Psoas muscle (tissue), 8 donors: ENCODE data around the gene UBE2O. TPM values are rescaled to one million over a fixed set of nuclear protein-coding genes. Genes with fewer than 3 reads are reported as not detected.
A peak's percentile ranks its signal among the peaks of the same experiment; 100 is the strongest.

Source experiments
- ATAC-seq, 4 donors: fragments of 200-7000 bp; cut with Tn5 transposase; one replicate each; pipeline ENCODE4 v1.9.1; 2020; ENCODE audit warnings: moderate library complexity in 3 of 4, mild to moderate bottlenecking in 2 of 4
- DNase-seq, 2 donors: peaks; one replicate each; pipeline ENCODE4 v3.0.0-alpha.2; 2020
- H3K27ac ChIP-seq: fragments of 200-600 bp; one replicate; pipeline ENCODE4 v1.8.0; 2022
- H3K27me3 ChIP-seq, 3 donors: fragments of 200-600 bp in 1 of 3; one replicate each; pipeline versions ENCODE4 v1.6.1 to v1.8.0; 2013 to 2022; ENCODE audit warnings: low read length in 2 of 3, mild to moderate bottlenecking in 2 of 3, moderate library complexity in 1 of 3; ENCODE audit not compliant: insufficient read depth in 3 of 3
- H3K36me3 ChIP-seq, 2 donors: fragments of 200-600 bp in 1 of 2; one replicate each; pipeline versions ENCODE4 v1.6.1 to v1.8.0; 2013 to 2022; ENCODE audit warnings: low read depth in 1 of 2, mild to moderate bottlenecking in 1 of 2, moderate library complexity in 1 of 2; ENCODE audit not compliant: insufficient read depth in 1 of 2
- H3K4me1 ChIP-seq: fragments of 200-600 bp; one replicate; pipeline ENCODE4 v1.8.0; 2022
- H3K4me3 ChIP-seq: fragments of 200-600 bp; one replicate; pipeline ENCODE4 v1.8.0; 2022; ENCODE audit warnings: mild to moderate bottlenecking
- H3K9me3 ChIP-seq: fragments of 200-600 bp; one replicate; pipeline ENCODE4 v1.8.0; 2022
- WGBS, 3 donors: extraction: QIAGEN DNeasy Blood & Tissue Kit; methylation state at CpG; one replicate each; pipeline versions ENCODE4 v1.1.6 to v1.1.7; 2013; 5-methylcytosine and 5-hydroxymethylcytosine counted together
- intact Hi-C, 2 donors: fragments of 100-400 bp; cut with DNase I; formaldehyde crosslinking; loops; one replicate each; pipeline versions ENCODE4 v1.11.0 to v1.14.2; 2022
- polyA plus RNA-seq, 3 donors: library from polyadenylated mRNA; stranded (reverse); fragments of 200-250 nt; gene quantifications; one replicate each; pipeline ENCODE4 v1.2.3, GENCODE V29; 2013
- total RNA-seq, 4 donors: library from RNA; stranded (reverse); fragmentation: NEBNext Ultra II Directional in 2 of 4; extraction: Animal tissue kit (Norgen Biotek cat#: 25700) in 2 of 4; gene quantifications; one replicate each; pipeline versions ENCODE4 v1.2.1 to v1.2.4, GENCODE V29; 2021 to 2023
- TF ChIP-seq, protein P1 (sequence below): fragments of 200-600 bp; IDR thresholded peaks from one replicate; pipeline ENCODE4 v1.8.0; 2022; ENCODE audit warnings: antibody characterized with exemption
- donor health status: healthy with polysubstance abuse.
- donor health status: DM: no; HTN: no; CAD: no; lungs with moderate emphysema.
- donor health status: Bipolar disorder and iron deficiency.
- donor health status: healthy.
- donor health status: DM: yes; HTN: yes; CAD: no.
- donor health status: DM: no; HTN: no; CAD: no.
- donor health status: DM: no; HTN: no; CAD: no.
- donor health status: DM: yes; HTN: yes; CAD: no.

UBE2O gene
- total and polyA plus RNA-seq, 7 donors = 11.6 to 45.5 (median 37.3) TPM

DNA sequence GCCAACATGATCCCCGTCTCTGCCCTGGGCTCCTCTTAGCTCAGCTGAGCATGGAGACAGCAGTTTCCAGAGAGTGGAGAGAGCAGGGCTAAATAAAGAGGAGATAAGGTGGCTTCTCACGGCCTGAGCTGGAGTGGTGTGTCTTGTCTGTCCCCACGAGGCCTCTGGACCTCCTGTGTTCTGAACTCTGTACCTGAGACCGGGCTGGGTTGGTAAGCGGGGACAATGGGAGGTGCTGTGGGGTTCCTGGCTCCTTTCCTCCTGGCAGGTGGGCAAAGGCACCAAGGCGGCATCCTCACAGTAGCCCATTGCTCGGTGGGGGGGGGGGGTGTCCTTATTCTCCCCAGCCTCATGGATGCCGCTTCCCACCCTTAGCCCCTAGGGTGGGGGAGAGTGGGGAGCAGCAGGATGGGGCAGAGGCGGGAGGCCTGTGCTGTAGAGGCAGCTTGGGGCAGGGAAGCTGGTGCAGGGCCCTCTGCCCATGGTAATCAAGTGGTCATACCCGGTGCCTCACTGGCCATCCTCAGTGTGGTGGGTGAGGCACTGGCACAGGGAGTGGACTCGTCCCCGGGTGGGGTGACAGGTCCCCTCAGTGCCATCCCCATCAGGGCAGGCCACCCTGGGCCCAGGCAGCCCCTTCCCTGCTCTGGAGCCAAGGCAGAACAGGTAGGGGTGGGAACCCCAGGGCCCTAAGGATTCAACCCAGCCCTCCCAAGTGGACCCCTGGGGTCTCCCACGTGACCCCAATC, 17.2 kb upstream of the UBE2O start:
- H3K4me3 ChIP-seq = no peak overlapping the region
- no peak for ATAC-seq
- H3K4me1 ChIP-seq = no peaks in the 10 kb centered on the region
- H3K27me3 ChIP-seq = no peaks in the 10 kb centered on the region
- no peaks in the 10 kb centered on the region for H3K9me3 ChIP-seq
- H3K36me3 ChIP-seq = peaks cover 0 to 45% of the 10 kb centered on the region in 2 donors
- TF ChIP-seq, protein P1, sequence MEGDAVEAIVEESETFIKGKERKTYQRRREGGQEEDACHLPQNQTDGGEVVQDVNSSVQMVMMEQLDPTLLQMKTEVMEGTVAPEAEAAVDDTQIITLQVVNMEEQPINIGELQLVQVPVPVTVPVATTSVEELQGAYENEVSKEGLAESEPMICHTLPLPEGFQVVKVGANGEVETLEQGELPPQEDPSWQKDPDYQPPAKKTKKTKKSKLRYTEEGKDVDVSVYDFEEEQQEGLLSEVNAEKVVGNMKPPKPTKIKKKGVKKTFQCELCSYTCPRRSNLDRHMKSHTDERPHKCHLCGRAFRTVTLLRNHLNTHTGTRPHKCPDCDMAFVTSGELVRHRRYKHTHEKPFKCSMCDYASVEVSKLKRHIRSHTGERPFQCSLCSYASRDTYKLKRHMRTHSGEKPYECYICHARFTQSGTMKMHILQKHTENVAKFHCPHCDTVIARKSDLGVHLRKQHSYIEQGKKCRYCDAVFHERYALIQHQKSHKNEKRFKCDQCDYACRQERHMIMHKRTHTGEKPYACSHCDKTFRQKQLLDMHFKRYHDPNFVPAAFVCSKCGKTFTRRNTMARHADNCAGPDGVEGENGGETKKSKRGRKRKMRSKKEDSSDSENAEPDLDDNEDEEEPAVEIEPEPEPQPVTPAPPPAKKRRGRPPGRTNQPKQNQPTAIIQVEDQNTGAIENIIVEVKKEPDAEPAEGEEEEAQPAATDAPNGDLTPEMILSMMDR = no peak
- DNase-seq = peak in 1 of 2 donors; percentile 42
- no peak overlapping the region for H3K27ac ChIP-seq
- intact Hi-C loops = no loop called here
- WGBS, 3 donors = 86 to 92% (median 91%) methylated on average over 12 to 13 of the region's 13 CpGs

DNA sequence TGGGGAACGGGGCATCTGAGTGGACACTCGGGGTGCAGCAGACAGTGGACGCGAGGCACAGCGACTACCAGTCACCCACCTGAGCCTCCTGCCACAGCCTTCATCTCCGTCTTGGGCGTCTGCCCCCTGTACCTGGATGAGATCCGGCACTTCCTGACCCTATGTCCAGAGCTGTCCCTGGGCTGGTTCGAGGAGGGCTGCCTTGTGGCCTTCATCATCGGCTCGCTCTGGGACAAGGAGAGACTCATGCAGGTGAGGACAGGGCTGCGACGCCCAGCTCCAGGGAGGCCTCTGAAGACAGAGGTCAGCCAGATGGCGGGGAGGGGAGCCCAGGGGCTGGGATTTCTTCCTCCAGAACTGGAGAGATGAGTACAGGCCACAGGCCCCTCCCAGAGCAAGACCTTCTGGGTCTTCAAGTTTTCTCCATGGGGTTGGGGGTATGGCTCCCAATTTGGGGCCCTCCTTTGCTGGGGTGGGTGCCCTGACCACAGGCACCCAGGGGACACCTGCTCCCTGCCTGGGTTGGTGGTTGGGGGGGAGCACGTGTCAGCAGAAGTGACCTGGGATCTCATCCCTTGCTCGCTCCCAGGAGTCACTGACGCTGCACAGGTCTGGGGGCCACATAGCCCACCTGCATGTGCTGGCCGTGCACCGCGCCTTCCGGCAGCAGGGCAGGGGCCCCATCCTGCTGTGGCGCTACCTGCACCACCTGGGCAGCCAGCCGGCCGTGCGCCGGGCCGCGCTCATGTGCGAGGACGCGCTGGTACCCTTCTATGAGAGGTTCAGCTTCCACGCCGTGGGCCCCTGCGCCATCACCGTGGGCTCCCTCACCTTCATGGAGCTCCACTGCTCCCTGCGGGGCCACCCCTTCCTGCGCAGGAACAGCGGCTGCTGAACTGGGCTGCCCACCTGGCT, 16.4 kb upstream of the UBE2O start:
- intact Hi-C loops = no loop called here
- Histone ChIP-seq H3K27ac (no peak overlapping the region), H3K36me3 (peaks cover 0 to 37% of the 10 kb centered on the region in 2 donors), H3K27me3 (no peaks in the 10 kb centered on the region), H3K4me1 (no peaks in the 10 kb centered on the region), H3K4me3 (no peak overlapping the region), H3K9me3 (no peaks in the 10 kb centered on the region)
- WGBS, 3 donors = 93 to 94% (median 93%) methylated on average over 38 of the region's 38 CpGs
- TF ChIP-seq, protein P1 = no peak
- no peak for ATAC-seq
- peak in 1 of 2 donors; percentile 46 for DNase-seq

DNA sequence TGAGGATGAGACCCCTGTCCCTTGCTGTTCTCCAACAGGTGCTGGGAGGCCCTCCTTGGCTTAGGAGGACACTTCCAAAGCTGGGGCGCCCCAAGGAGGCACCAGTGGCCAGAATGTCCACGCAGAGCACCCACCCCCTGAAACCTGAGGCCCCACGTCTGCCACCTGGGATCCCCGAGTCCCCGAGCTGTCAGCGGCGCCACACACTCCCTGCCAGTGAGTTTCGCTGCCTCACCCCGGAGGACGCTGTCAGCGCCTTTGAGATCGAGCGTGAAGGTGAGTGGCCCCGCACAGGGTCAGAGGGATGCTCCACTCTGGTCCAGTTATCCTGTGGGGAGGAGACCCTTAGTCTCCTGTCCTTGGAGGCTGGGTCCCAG, 15.7 kb upstream of the UBE2O start:
- H3K27me3 ChIP-seq = no peaks in the 10 kb centered on the region
- TF ChIP-seq, protein P1 = no peak
- intact Hi-C loops = no loop called here
- DNase-seq = peak in 1 of 2 donors; percentile 41
- H3K27ac ChIP-seq = no peak overlapping the region
- WGBS, 3 donors = 85 to 89% (median 89%) methylated on average over 14 of the region's 14 CpGs
- no peak overlapping the region for H3K4me3 ChIP-seq
- ATAC-seq = no peak
- no peaks in the 10 kb centered on the region for H3K4me1 ChIP-seq
- H3K9me3 ChIP-seq = no peaks in the 10 kb centered on the region
- peaks cover 0 to 30% of the 10 kb centered on the region in 2 donors for H3K36me3 ChIP-seq

DNA sequence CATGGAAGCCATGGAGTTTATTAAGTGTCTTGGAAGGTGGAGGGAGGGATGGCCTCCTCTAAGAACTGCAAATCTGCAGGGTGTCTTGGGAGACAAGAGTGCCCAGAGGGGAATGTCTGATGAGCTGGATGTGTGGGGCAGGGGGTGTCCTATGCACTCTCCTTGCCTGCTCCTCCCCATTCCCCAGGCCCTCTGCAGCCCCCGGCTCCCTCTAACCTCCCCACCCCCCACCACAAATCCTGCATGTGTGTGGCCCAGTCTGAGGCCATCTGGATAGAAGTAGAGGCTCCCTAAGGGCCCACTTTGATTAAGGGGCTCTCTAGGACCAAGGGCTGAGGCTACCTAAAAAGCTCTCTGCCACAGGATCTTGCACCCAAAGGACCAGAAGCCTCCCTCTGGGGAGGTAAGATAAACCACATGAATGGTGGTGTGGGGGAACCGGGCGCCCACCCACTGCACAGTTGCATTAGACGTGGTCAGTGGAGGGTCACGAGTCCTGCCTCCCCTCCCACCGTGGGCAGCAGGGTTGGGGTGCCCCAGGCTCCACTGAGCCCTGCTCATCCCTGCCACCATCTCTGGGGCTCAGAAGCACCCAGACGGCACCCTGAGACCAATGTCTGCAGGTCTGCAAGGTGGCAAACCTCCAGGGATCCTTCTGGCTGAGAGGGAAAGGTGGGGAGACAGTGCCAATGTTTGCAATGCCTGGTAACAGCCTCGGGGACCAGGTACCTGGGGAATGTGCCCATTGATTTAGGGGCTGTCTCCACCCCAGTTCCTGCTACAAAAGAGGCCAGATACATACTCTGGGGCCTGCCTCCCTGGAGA, 15.1 kb upstream of the UBE2O start:
- Histone ChIP-seq H3K4me1 (no peaks in the 10 kb centered on the region), H3K9me3 (no peaks in the 10 kb centered on the region), H3K27me3 (no peaks in the 10 kb centered on the region), H3K36me3 (peaks cover 0 to 24% of the 10 kb centered on the region in 2 donors), H3K27ac (no peak overlapping the region), H3K4me3 (no peak overlapping the region)
- DNase-seq (no peak), ATAC-seq (no peak)
- TF ChIP-seq, protein P1 = no peak
- WGBS, 3 donors = 72 to 82% (median 77%) methylated on average over 8 of the region's 8 CpGs
- intact Hi-C loops = loop anchor here in 1 of 2 donors (2.0 kb wide), 1 partner anchor 39 kb away; no protein-coding TSS in a partner anchor
